Ureter (tissue), 1 donor: Measurements from ENCODE around the gene MYO3A. TPM values are rescaled to one million over a fixed set of nuclear protein-coding genes. Genes with fewer than 3 reads are reported as not detected.

Source experiments
- DNase-seq: peaks from one replicate; pipeline ENCODE4 v3.0.0-alpha.2; 2020; ENCODE audit warnings: low spot score
- total RNA-seq: library from RNA; stranded (reverse); gene quantifications from one replicate; pipeline ENCODE4 v1.2.4, GENCODE V29; 2023
- donor health status: DM: yes; HTN: yes; CAD: no.

The MYO3A gene, protein sequence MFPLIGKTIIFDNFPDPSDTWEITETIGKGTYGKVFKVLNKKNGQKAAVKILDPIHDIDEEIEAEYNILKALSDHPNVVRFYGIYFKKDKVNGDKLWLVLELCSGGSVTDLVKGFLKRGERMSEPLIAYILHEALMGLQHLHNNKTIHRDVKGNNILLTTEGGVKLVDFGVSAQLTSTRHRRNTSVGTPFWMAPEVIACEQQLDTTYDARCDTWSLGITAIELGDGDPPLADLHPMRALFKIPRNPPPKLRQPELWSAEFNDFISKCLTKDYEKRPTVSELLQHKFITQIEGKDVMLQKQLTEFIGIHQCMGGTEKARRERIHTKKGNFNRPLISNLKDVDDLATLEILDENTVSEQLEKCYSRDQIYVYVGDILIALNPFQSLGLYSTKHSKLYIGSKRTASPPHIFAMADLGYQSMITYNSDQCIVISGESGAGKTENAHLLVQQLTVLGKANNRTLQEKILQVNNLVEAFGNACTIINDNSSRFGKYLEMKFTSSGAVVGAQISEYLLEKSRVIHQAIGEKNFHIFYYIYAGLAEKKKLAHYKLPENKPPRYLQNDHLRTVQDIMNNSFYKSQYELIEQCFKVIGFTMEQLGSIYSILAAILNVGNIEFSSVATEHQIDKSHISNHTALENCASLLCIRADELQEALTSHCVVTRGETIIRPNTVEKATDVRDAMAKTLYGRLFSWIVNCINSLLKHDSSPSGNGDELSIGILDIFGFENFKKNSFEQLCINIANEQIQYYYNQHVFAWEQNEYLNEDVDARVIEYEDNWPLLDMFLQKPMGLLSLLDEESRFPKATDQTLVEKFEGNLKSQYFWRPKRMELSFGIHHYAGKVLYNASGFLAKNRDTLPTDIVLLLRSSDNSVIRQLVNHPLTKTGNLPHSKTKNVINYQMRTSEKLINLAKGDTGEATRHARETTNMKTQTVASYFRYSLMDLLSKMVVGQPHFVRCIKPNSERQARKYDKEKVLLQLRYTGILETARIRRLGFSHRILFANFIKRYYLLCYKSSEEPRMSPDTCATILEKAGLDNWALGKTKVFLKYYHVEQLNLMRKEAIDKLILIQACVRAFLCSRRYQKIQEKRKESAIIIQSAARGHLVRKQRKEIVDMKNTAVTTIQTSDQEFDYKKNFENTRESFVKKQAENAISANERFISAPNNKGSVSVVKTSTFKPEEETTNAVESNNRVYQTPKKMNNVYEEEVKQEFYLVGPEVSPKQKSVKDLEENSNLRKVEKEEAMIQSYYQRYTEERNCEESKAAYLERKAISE (N-terminal part only)
- total RNA-seq, result 0.70 TPM

DNA sequence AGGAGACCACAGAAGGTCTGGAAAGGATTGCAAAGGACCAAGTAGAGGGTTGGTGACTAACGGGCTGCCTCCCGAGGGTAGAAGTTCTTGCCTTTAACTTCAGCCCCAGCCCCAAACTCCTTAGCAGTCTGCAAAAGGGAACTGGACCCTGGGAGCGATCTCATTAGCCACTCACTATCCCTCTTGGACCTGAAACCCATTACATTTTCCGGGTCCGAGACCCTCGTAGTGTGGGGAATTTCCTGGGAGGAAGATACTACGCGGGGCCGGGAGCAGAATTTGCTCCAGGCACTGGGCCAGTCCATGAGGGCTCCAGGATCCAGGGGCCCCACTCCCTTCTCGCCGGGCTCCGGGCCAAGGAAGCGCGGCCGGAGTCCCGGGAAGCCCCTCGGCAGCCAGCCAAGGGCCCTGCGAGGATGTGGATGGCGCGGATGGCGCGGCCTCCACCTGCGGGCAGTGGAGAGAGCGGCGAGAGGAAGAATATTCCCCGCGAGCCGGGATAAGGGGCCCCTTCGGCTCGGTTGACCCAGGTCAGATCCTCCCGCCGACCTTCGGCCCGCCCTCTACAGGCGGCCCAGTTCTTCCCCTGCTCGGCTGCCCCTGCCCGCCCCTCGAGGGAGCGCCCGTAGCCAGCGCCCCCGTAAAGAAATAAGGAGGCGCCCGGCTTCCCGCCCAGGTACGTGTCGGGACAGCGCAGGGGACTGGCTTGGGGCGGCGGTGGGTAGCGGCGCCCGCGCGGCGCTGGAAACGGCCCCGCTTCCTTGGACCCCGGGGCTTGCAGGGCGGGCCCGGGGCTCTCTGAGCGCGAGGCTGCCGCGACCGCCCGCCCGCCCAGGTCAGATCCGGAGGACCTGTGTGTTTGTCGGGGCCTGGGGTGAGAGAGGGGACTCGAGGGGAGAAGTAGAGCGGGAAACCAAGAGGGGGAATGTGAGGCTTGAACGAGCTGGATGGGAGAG, at the start of gene MYO3A:
TSS of gene MYO3A (plus strand) at position 577 of the 956 bp plus-strand sequence. CDS start 17,882 bp downstream, outside the sequence.
- no peak for DNase-seq

DNA sequence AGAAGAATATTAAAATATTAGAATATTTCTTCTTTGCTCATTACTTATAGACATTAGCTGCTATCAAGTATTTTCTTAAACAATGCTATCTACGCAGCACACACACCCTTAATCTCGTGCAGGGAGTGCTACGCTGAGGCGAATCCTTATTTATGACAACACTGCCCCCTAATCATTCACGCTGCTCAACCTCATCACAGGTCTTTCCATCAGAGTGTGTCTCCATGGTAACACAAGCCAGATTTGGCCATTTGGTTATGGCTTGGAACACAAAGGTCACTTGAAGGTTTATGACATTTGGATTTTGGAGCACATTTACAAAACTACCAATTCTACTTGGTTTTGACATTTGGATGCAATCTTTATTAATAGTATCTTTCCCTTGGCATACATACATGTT, 45.4 kb upstream of the MYO3A start:
- DNase-seq, result no peak

GRCh38 chr10:25890995-25891394, 43.0 kb upstream of the MYO3A start:
- no peak for DNase-seq

DNA sequence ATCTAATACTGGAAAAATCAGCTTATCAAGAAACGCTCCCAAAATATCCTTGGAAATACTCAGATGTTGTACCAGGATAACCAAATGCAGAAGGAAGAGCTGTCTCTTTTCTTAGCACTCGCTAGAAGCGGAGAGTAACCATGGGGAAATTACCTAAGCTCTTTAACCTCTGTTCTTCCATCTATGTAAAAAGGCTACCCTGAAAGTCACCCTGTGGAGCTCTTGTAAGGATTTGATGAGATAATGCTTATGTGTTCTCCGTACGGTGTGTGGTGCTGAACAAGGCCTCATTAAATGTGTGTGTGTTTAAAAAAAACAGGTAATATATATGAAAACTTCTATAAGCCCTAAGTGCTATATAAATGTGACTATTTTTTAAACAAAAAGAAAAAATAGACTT, 38.2 kb upstream of the MYO3A start:
- no peak for DNase-seq

GRCh38 chr10:25896421-25896820, 37.6 kb upstream of the MYO3A start:
- DNase-seq, result no peak

GRCh38 chr10:25899304-25899703, 34.7 kb upstream of the MYO3A start:
- DNase-seq, result no peak

- no peak for DNase-seq
Observed at GRCh38 chr10:25901199-25901598, 32.8 kb upstream of the MYO3A start.

GRCh38 chr10:25902002-25902401, 32.0 kb upstream of the MYO3A start:
- DNase-seq, result no peak

DNA sequence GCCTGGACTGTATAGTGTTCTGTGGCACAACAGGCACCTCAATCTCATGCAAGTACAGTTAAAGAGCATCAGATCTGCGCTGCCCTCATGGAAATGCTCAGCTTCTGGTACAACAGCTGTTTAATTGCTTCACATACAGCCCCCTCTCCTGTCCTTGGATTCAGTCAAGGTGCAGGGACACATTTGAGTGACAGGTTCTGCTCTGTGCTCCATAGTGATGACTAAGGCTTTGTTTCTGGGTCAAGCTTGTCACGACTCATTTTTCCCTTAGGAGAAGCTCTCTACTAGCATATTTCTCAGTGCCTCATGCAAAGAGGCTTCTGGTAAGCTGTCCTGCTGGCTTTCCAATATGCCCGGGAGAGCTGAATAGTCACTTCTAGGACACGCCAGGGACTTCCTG, 26.8 kb upstream of the MYO3A start:
- DNase-seq, result no peak

DNA sequence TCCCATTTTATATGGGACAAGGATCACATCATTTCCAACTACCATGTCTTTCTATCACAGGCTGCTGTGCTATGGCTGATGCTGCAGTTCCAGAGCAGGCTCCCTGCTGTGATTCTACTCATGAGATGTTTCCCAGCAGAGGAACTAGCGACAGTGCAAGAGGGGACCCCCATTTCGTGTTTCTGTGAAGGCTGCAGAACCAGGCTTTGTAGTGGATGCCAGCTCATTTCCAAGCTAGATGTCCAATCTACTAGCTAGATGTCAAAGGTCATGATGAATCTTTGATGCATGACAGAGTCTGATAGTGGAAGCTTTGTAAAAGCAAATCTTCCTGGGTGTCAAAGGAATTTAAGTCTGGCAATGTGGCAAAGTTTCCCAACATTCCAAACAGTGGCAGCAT, 21.2 kb upstream of the MYO3A start:
- no peak for DNase-seq

DNA sequence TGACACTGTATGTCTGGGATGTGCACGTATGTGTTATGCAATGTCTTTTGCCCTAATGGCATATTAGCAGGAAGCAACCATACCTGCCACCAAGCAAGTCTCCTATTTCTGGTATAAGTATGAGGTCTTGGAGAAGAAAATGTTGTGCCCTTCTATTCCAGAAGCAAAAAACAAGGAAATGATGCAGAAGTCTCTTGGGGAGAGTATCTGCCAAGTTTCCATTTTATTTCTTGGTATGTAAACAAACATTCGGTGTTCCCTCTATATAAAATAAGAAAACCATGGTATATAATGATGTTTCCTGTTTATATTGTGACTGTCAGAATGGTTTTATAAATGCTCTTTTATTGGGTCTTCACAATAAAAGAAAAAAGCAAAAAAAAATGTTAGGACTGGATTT, 19.3 kb upstream of the MYO3A start:
- no peak for DNase-seq

DNA sequence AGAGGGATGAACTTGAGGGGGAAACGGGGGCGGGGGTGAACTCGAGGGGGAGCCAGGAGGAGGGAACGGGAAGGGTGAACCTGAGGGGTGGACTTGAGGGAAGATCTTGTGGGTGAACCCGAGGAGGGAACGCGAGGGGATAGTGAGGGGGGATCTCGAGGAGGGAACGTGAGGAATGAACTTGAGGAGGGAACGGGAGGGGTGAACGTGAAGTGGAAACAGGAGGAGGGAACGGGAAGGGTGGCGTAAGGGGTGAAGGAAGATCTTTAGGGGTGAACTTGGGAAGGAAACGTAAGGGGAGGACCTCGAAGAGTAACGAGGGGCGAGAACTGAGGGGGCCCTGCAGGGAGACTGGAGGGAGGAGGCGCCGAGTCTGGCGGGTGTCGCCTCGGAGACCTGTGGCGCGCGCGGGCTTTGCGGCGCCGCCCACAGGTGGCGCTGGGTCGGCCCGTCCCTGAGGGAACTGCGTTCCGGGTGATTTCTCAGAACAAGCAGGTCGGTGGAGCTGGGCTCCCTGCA, 651 bp downstream of the MYO3A start:
- DNase-seq, result no peak

GRCh38 chr10:25938405-25938804, 4.4 kb downstream of the MYO3A start:
- no peak for DNase-seq

DNA sequence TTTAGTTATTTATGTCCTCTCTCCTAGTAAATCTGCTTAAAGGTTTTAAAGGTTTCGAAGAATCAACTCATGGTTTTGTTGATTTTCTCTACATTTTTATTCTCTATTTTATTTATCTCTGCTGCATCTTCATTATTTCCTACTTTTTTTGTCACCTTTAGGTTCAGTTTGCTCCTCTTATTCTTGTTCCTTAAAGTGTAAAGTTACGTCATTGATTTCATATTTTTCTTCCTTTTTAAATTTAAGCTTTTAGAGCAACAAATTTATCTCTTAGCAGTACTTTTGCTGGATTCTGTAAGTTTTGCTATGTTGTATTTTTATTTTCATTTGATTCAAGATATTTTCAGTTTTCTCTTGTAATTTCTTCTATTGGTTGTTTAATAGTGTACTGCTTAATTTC, 10.7 kb downstream of the MYO3A start:
- DNase-seq, result no peak

GRCh38 chr10:25952857-25953256, 18.8 kb downstream of the MYO3A start:
- DNase-seq, result no peak

DNA sequence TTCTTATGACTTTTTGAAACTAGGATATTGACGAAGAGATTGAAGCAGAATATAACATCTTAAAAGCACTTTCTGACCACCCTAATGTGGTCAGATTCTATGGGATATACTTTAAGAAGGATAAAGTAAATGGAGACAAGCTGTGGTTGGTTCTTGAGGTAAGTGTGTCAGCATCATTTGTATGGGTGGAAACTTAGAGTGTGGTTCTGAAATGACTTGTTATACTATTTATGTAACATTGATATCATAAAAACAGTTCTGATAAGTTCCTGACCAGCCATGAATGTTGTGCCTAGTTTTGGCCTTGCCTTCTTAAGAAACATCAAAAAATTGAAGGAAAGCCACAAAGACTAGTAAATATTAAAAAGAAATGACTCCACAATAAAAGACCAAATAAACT, 20.8 kb downstream of the MYO3A start:
- no peak for DNase-seq

- DNase-seq, result no peak
Observed at GRCh38 chr10:25959540-25960232, 25.7 kb downstream of the MYO3A start.

DNA sequence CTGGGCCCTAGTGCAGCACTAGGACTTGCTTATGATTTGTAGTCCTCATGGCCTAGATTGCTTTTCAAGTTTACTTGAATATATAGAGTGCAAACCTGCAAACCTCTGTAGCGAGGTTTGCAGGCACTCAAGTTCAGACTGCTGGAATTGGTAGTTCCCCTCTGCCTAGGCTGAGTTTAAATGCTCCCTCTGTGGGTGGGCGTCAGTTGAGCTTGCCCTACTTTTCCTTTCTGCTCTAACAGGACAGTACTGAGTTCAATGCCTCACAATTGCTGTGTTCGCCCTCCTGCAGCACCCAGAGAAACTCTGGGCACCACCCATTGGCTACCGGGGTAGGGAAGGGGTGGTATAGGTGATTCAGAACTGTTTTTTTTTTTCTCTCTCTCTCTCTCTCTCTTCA, 31.6 kb downstream of the MYO3A start:
- DNase-seq, result no peak

DNA sequence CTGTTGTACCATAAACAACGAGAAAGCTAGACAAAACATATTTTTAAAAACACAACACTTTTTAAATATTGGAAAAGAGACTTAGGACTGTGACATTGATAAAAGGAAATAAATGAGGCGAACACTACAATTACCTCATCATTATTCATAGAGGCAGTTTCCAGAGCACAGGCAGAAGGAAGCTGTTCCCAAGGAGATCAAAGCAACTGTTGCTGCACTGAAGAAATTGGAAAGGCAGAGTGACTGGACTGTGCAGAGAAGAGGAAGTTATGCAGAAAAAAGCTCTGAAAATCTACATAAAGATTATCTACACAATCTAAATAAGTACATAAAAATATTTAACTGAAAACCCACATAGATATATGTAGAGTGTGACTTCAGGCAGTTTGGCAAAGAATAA, 32.8 kb downstream of the MYO3A start:
- DNase-seq, result no peak

DNA sequence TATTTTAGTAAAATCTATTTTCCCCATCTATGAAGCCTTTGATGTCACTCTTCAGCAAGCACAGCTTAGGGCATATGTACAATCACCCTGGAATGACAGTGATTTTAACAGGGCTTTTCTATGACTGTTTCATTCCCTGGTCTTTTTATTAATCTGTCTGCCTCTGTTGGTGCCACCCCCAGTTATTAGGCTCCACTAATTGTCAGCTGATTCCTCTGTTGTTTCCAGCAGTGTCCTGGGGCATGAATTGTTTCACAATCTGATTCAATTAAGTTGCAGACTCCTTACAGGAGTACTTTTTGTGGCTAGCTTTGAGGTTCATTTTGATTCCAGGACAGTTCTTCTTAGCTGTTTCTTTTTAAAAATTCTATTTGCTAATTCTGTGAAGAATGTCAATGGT, 38.6 kb downstream of the MYO3A start:
- DNase-seq, result no peak
